ENCODE data around the gene TEAD4. TPM values are rescaled to one million over a fixed set of nuclear protein-coding genes. Genes with fewer than 3 reads are reported as not detected.

The TEAD4 gene
- total RNA-seq, 1 experiment from 2014 or later, result 47.7 TPM

- no TSS peak for BruUV-seq (replicated peaks)
- Histone ChIP-seq H3K4me3 (peak overlapping the region; percentile 62; the same call in 1 of the 2 replicates), H3K27me3 (ENCODE audit: insufficient read depth, low read depth) (no peaks in the 10 kb centered on the region), H3K79me2 (ENCODE audit: low read depth) (no peaks in the 10 kb centered on the region), H3K9me3 (ENCODE audit: insufficient read depth, low read depth) (no peaks in the 10 kb centered on the region), H3K9me2 (ENCODE audit: insufficient read depth) (no peaks in the 10 kb centered on the region), H2AFZ (peak overlapping the region; percentile 76; the same call in 1 of the 2 replicates), H3K4me2 (peak overlapping the region; percentile 75), H4K20me1 (ENCODE audit: insufficient read depth) (no peaks in the 10 kb centered on the region), H3K36me3 (ENCODE audit: low read depth) (no peaks in the 10 kb centered on the region), H3K4me1 (replicated peaks; ENCODE audit: insufficient read depth) (peaks cover 6% of the 10 kb centered on the region), H3K27ac (no peak overlapping the region), H3F3A (ENCODE audit: insufficient read depth, low read depth) (no peaks in the 10 kb centered on the region)
- intact Hi-C loops (cut with micrococcal nuclease; ENCODE audit: unreplicated experiment), result loop anchor here (10.0 kb wide), 2 partner anchors 227 to 1197 kb away; partner anchors contain the start of gene CCND2
- TF ChIP-seq CTCF (conservative IDR thresholded peaks at IDR 0.05), result no peak
- TF ChIP-seq EZH2 (IDR thresholded peaks at IDR 0.05; ENCODE audit: low read depth), result no peak
- DNase-seq, result peak in 1 of 2 experiments; percentile 11
- ChIA-PET CTCF (interaction anchor here (1.2 kb wide), 1 partner anchor 223 kb away, joined by 4 read pairs; no protein-coding TSS in a partner anchor), POLR2A (ENCODE audit: unreplicated experiment) (no interaction called here)
Measured at GRCh38 chr12:3077572-3078081, 118.4 kb downstream of the TEAD4 start.

GRCh38 chr12:3078086-3078820 lies 119.1 kb downstream of the TEAD4 start:
- no peak overlapping the region; the same call in 1 of the 2 replicates for H2AFZ ChIP-seq
- ChIA-PET POLR2A (ENCODE audit: unreplicated experiment) (interaction anchor here (0.7 kb wide), 1 partner anchor 158 kb away, joined by 4 read pairs; no protein-coding TSS in a partner anchor), CTCF (interaction anchor here (0.6 to 1.2 kb wide), 3 partner anchors 12 to 222 kb away, joined by 3 to 4 read pairs (median 3); no protein-coding TSS in a partner anchor)
- no peaks in the 10 kb centered on the region for H3K9me3 ChIP-seq (ENCODE audit: insufficient read depth, low read depth)
- H4K20me1 ChIP-seq (ENCODE audit: insufficient read depth), result no peaks in the 10 kb centered on the region
- intact Hi-C loops (cut with micrococcal nuclease; ENCODE audit: unreplicated experiment), result loop anchor here (10.0 kb wide), 2 partner anchors 227 to 1197 kb away; partner anchors contain the start of gene CCND2
- no peak for TF ChIP-seq CTCF (conservative IDR thresholded peaks at IDR 0.05)
- no peak for TF ChIP-seq EZH2 (IDR thresholded peaks at IDR 0.05; ENCODE audit: low read depth)
- no peaks in the 10 kb centered on the region for H3K36me3 ChIP-seq (ENCODE audit: low read depth)
- no peaks in the 10 kb centered on the region for H3K27me3 ChIP-seq (ENCODE audit: insufficient read depth, low read depth)
- peak overlapping the region; percentile 75 for H3K4me2 ChIP-seq
- H3K9me2 ChIP-seq (ENCODE audit: insufficient read depth), result no peaks in the 10 kb centered on the region
- peak in 1 of 2 experiments; percentile 9 for DNase-seq
- TSS peak; percentile 45 for BruUV-seq (replicated peaks)
- H3K4me3 ChIP-seq, result peak overlapping the region; percentile 62; the same call in 1 of the 2 replicates
- H3K27ac ChIP-seq, result no peak overlapping the region
- H3K79me2 ChIP-seq (ENCODE audit: low read depth), result no peaks in the 10 kb centered on the region
- H3K4me1 ChIP-seq (replicated peaks; ENCODE audit: insufficient read depth), result peaks cover 6% of the 10 kb centered on the region
- H3F3A ChIP-seq (ENCODE audit: insufficient read depth, low read depth), result no peaks in the 10 kb centered on the region

- Histone ChIP-seq H4K20me1 (ENCODE audit: insufficient read depth) (no peaks in the 10 kb centered on the region), H3K27me3 (ENCODE audit: insufficient read depth, low read depth) (no peaks in the 10 kb centered on the region), H3K4me2 (no peak overlapping the region), H2AFZ (no peak overlapping the region), H3K4me1 (replicated peaks; ENCODE audit: insufficient read depth) (peaks cover 6% of the 10 kb centered on the region), H3K9me2 (ENCODE audit: insufficient read depth) (no peaks in the 10 kb centered on the region), H3F3A (ENCODE audit: insufficient read depth, low read depth) (no peaks in the 10 kb centered on the region), H3K9me3 (ENCODE audit: insufficient read depth, low read depth) (no peaks in the 10 kb centered on the region), H3K79me2 (ENCODE audit: low read depth) (no peaks in the 10 kb centered on the region), H3K27ac (no peak overlapping the region), H3K36me3 (ENCODE audit: low read depth) (no peaks in the 10 kb centered on the region), H3K4me3 (no peak overlapping the region)
- ChIA-PET POLR2A (ENCODE audit: unreplicated experiment) (no interaction called here), CTCF (no interaction called here)
- TF ChIP-seq EZH2 (IDR thresholded peaks at IDR 0.05; ENCODE audit: low read depth), result no peak
- no peak for TF ChIP-seq CTCF (conservative IDR thresholded peaks at IDR 0.05)
- BruUV-seq (replicated peaks), result no TSS peak
- DNase-seq, result peak in 1 of 2 experiments; percentile 20
- intact Hi-C loops (cut with micrococcal nuclease; ENCODE audit: unreplicated experiment), result no loop called here
Measured at GRCh38 chr12:3081091-3081490, 121.9 kb downstream of the TEAD4 start.

Measured in PC-9 (cell line).